ENCODE results near the gene HYAL1.

Gene HYAL1

GRCh38 chr3:50345008-50345407, 41.6 kb upstream of the HYAL1 start:
- Histone ChIP-seq H3K9me3 (ENCODE audit: control insufficient read depth, insufficient read depth, low read depth, low read length) (no peaks in the 10 kb centered on the region), H3K36me3 (ENCODE audit: control insufficient read depth in 2 of 2, insufficient read depth in 1 of 2, low read length in 2 of 2) (peaks cover 0 to 55% of the 10 kb centered on the region in 2 experiments; a peak in 1 of 3 replicates), H3K4me3 (ENCODE audit: low read depth, low read length) (no peak overlapping the region), H3K4me1 (ENCODE audit: control insufficient read depth, insufficient read depth, low read length) (peaks cover 4% of the 10 kb centered on the region; the same call in 1 of the 2 replicates), H3K27ac (ENCODE audit: extremely low read depth, low read depth, low read length) (no peak overlapping the region)
- POLR2A ChIA-PET: interaction anchor here (1.0 to 1.5 kb wide), 2 partner anchors 8 to 12 kb away, joined by 3 to 12 read pairs; no protein-coding TSS in a partner anchor
- CTCF ChIA-PET: interaction anchor here (1.1 kb wide), 1 partner anchor 8 kb away, joined by 5 read pairs; no protein-coding TSS in a partner anchor
- TF ChIP-seq ZNF585B (tag by site-specific recombination; IDR thresholded peaks at IDR 0.05) (no peak), ZBTB10 (tag by site-specific recombination; IDR thresholded peaks at IDR 0.05) (no peak), REST (tag by site-specific recombination; IDR thresholded peaks at IDR 0.05) (no peak), ZNF514 (tag by site-specific recombination; IDR thresholded peaks at IDR 0.05) (no peak), ZNF24 (tag by site-specific recombination; IDR thresholded peaks at IDR 0.05) (no peak), ZNF214 (tag by site-specific recombination; IDR thresholded peaks at IDR 0.05; ENCODE audit: borderline replicate concordance) (no peak), ZNF138 (tag by site-specific recombination; IDR thresholded peaks at IDR 0.05; ENCODE audit: borderline replicate concordance) (no peak), ZNF362 (tag by site-specific recombination; IDR thresholded peaks at IDR 0.05) (no peak)

- Histone ChIP-seq H3K4me1 (ENCODE audit: control insufficient read depth, insufficient read depth, low read length) (peaks cover 4% of the 10 kb centered on the region; the same call in 1 of the 2 replicates), H3K4me3 (ENCODE audit: low read depth, low read length) (no peak overlapping the region), H3K36me3 (ENCODE audit: control insufficient read depth in 2 of 2, insufficient read depth in 1 of 2, low read length in 2 of 2) (peaks cover 0 to 40% of the 10 kb centered on the region in 2 experiments; a peak in 1 of 3 replicates), H3K27ac (ENCODE audit: extremely low read depth, low read depth, low read length) (no peak overlapping the region), H3K9me3 (ENCODE audit: control insufficient read depth, insufficient read depth, low read depth, low read length) (no peaks in the 10 kb centered on the region)
- ChIA-PET CTCF (interaction anchor here (1.0 kb wide), 1 partner anchor 199 kb away, joined by 3 read pairs; no protein-coding TSS in a partner anchor), POLR2A (no interaction called here)
- no peak for TF ChIP-seq ZNF341 (tag by site-specific recombination; IDR thresholded peaks at IDR 0.05; ENCODE audit: low read depth)
- TF ChIP-seq ZNF184 (tag by site-specific recombination; IDR thresholded peaks at IDR 0.05): no peak
- TF ChIP-seq GLIS1 (tag by site-specific recombination; IDR thresholded peaks at IDR 0.05): 0 out of 2 replicates have a peak, but pooled peaks have one; percentile 16
- no peak for TF ChIP-seq ZNF488 (tag by site-specific recombination; IDR thresholded peaks at IDR 0.05)
Measured at GRCh38 chr3:50342813-50343633, 39.6 kb upstream of the HYAL1 start.
